Dendritic cell treated with granulocyte-macrophage colony-stimulating factor and Interleukin-4, amounts not matched to agents 40 ng/mL and 50 ng/mL, for 4 days (primary cell): ENCODE data around the gene OR8B8.
"Not testable (repeated sequence)": the region's sequence is repeated elsewhere in the genome, so short reads cannot be mapped to it uniquely, and the experiment has no call there.

Experiments used
- H3K27ac Mint-ChIP-seq: one replicate; pipeline ENCODE4 v1.8.0; 2022; ENCODE audit warnings: mild to moderate bottlenecking, mixed read lengths
- H3K27me3 Mint-ChIP-seq: one replicate; pipeline ENCODE4 v1.8.0; 2022; ENCODE audit warnings: mild to moderate bottlenecking, mixed read lengths
- H3K36me3 Mint-ChIP-seq: one replicate; pipeline ENCODE4 v1.8.0; 2022; ENCODE audit warnings: low read depth, mixed read lengths
- H3K4me1 Mint-ChIP-seq: one replicate; pipeline ENCODE4 v1.8.0; 2022; ENCODE audit warnings: low read depth, mixed read lengths
- H3K4me3 Mint-ChIP-seq: one replicate; pipeline ENCODE4 v1.8.0; 2022; ENCODE audit warnings: mild to moderate bottlenecking, moderate library complexity, mixed read lengths
- H3K9me3 Mint-ChIP-seq: one replicate; pipeline ENCODE4 v1.8.0; 2022; ENCODE audit warnings: mixed read lengths
- intact Hi-C: fragments of 100-400 bp; cut with micrococcal nuclease; formaldehyde crosslinking; loops from one replicate; pipeline ENCODE4 v1.15.0; 2022

OR8B8 gene

GRCh38 chr11:124415356-124415923 is 30.1 kb downstream of the OR8B8 start:
- Mint-ChIP-seq H3K36me3 (no peaks in the 10 kb centered on the region), H3K27me3 (peaks cover 15% of the 10 kb centered on the region), H3K27ac (no peak overlapping the region), H3K4me3 (no peak overlapping the region), H3K4me1 (no peaks in the 10 kb centered on the region), H3K9me3 (no peaks in the 10 kb centered on the region)
- intact Hi-C loops, result loop anchor here (1.0 to 5.0 kb wide), 2 partner anchors 171 to 422 kb away; no protein-coding TSS in a partner anchor

DNA sequence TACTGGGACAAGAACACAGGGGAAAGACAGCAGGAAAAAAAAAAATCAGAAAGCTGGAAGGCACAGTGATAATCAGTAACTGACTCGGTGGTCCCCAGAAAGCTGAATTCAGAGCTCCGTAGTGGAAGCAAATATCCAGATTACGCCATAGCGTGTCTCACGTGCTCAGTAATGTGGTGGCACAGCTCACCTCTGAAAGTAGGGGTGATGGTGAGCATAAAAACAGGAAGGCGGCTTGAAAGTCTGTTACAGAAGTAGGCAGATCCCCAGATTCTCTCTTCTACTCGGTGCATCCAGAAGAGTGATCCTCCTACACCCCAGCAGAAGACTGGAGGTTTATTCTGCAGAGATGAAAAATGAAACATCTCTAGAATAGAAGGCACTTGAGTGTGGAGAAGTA is 35.6 kb downstream of the OR8B8 start:
- H3K27ac Mint-ChIP-seq, result no peak overlapping the region
- intact Hi-C loops, result loop anchor here (5.0 kb wide), 1 partner anchor 343 kb away; no protein-coding TSS in a partner anchor
- no peaks in the 10 kb centered on the region for H3K36me3 Mint-ChIP-seq
- H3K4me3 Mint-ChIP-seq, result no peak overlapping the region
- no peaks in the 10 kb centered on the region for H3K9me3 Mint-ChIP-seq
- H3K4me1 Mint-ChIP-seq, result no peaks in the 10 kb centered on the region
- peaks cover 18% of the 10 kb centered on the region for H3K27me3 Mint-ChIP-seq

DNA sequence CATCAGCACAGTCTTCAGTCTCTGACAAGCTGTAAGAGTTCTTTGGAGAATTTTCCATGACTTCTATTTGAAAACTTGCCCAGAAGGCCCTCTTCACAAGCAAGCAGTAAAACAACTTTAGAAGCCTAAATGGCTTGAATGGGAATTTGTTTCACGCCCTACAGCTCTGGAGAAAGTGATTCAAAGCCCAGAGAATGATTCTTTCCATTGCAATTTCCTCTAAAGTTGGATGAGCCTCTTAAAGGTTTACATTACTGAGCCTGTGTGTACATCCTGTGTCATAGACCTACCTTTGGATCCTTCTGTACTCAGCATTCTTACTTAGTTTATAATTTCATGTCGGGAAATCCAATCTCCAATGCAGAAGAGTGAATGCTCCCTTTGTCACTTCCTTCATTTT is 39.9 kb downstream of the OR8B8 start:
- Mint-ChIP-seq H3K36me3 (no peaks in the 10 kb centered on the region), H3K27ac (no peak overlapping the region), H3K4me1 (no peaks in the 10 kb centered on the region), H3K9me3 (no peaks in the 10 kb centered on the region), H3K4me3 (no peak overlapping the region), H3K27me3 (peaks cover 15% of the 10 kb centered on the region)
- intact Hi-C loops, result loop anchor here (5.0 kb wide), 1 partner anchor 338 kb away; no protein-coding TSS in a partner anchor

DNA sequence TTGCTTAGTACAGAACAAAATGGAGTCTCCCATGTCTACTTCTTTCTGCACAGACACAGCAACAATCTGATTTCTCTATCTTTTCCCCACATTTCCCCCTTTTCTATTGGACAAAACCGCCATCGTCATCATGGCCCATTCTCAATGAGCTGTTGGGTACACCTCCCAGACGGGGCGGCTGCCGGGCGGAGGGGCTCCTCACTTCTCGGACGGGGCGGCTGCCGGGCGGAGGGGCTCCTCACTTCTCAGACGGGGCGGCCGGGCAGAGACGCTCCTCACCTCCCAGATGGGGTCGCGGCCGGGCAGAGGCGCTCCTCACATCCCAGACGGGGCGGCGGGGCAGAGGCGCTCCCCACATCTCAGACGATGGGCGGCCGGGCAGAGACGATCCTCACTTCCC is 42.3 kb downstream of the OR8B8 start:
- H3K4me3 Mint-ChIP-seq, H3K27ac Mint-ChIP-seq, H3K4me1 Mint-ChIP-seq, H3K36me3 Mint-ChIP-seq, H3K9me3 Mint-ChIP-seq, H3K27me3 Mint-ChIP-seq: not testable (repeated sequence)
- intact Hi-C loops, result loop anchor here (5.0 kb wide), 1 partner anchor 434 kb away; no protein-coding TSS in a partner anchor

- Mint-ChIP-seq H3K27ac (no peak overlapping the region), H3K27me3 (peaks cover 7% of the 10 kb centered on the region), H3K9me3 (no peaks in the 10 kb centered on the region), H3K36me3 (no peaks in the 10 kb centered on the region), H3K4me3 (no peak overlapping the region), H3K4me1 (no peaks in the 10 kb centered on the region)
- intact Hi-C loops, result loop anchor here (1.0 to 5.0 kb wide), 2 partner anchors 184 to 435 kb away; no protein-coding TSS in a partner anchor
Measured at GRCh38 chr11:124402326-124402922, 43.1 kb downstream of the OR8B8 start.

DNA sequence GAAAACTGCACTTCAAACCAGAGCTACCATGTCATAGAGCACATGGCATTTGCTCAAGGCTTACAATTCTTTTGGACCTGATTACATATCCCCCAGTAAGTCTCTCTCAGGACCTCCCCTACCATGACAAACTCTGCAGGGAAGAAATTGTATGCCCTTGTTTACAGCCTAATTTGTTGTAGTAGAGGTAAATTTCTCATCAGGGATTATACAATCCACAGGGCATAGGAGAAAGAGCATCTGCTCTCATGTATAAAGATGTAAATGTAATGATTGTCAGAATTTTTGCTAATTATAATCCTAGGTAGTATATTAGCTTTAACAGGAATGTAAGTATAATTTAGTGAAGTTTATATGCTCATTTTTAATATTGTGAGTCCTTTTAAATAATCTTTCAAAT is 46.6 kb downstream of the OR8B8 start, which contains the start of gene OR8B3:
TSS of gene OR8B3 (minus strand) at position 101 of the 400 bp plus-strand sequence. CDS start 1,673 bp downstream, outside the sequence.
- Mint-ChIP-seq H3K27me3 (no peaks in the 10 kb centered on the region), H3K9me3 (no peaks in the 10 kb centered on the region), H3K4me1 (peaks cover 4% of the 10 kb centered on the region), H3K27ac (no peak within 1 kb of the TSS), H3K36me3 (no peaks in the 10 kb centered on the region), H3K4me3 (no peak within 1 kb of the TSS)
- intact Hi-C loops, result no loop called here

GRCh38 chr11:124396847-124397246 is 48.6 kb downstream of the OR8B8 start:
- H3K36me3 Mint-ChIP-seq, H3K27me3 Mint-ChIP-seq, H3K4me1 Mint-ChIP-seq, H3K9me3 Mint-ChIP-seq, H3K27ac Mint-ChIP-seq, H3K4me3 Mint-ChIP-seq, intact Hi-C loops: not testable (repeated sequence)

DNA sequence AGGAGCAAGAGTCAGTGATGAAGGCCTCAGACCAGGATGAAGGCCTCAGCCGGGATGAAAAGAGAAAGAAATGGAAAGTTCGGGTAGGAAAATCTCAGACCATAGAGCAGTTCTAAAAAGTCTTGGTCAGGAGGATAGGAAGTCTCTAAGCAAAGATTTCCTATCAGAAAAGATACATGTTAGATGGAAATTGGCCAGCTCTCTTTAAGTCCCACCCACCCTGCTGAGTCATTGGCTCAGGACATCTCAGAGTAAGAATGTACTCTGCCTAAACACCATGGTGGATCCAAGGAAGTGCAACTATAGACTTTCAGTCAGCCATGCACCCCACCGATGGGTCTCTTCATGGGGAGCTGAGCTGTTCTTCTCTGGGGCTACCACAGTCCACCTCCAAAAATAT is 51.1 kb downstream of the OR8B8 start:
- H3K4me1 Mint-ChIP-seq, result peaks cover 4% of the 10 kb centered on the region
- no peak overlapping the region for H3K4me3 Mint-ChIP-seq
- no peak overlapping the region for H3K27ac Mint-ChIP-seq
- no peaks in the 10 kb centered on the region for H3K36me3 Mint-ChIP-seq
- intact Hi-C loops, result no loop called here
- H3K9me3 Mint-ChIP-seq, result no peaks in the 10 kb centered on the region
- no peaks in the 10 kb centered on the region for H3K27me3 Mint-ChIP-seq
